ENCODE measurements around the gene PAX7.

GRCh38 chr1:18646091-18646785, 15.6 kb downstream of the PAX7 start:
- no peak for TF ChIP-seq ATOH8 (CRISPR knock-in tag; IDR thresholded peaks at IDR 0.05; ENCODE audit: low read depth)
- no peak for TF ChIP-seq CTCF (IDR thresholded peaks at IDR 0.05)
- no peak for TF ChIP-seq CEBPB (IDR thresholded peaks at IDR 0.05)
- no peak for TF ChIP-seq MYC (IDR thresholded peaks at IDR 0.05; ENCODE audit: borderline replicate concordance, low read length)
- TF ChIP-seq JUNB (IDR thresholded peaks at IDR 0.05): no peak
- no peak for TF ChIP-seq KDM5A (IDR thresholded peaks at IDR 0.05)
- no peak for TF ChIP-seq MAX (IDR thresholded peaks at IDR 0.05)
- TF ChIP-seq PHF8 (IDR thresholded peaks at IDR 0.05; ENCODE audit: borderline replicate concordance, low read depth): no peak
- no peak for TF ChIP-seq POLR2A (IDR thresholded peaks at IDR 0.05; ENCODE audit: low read length)
- TF ChIP-seq JUN (IDR thresholded peaks at IDR 0.05): no peak
- TF ChIP-seq CHD2 (IDR thresholded peaks at IDR 0.05; ENCODE audit: low read length, partially characterized antibody): no peak
- no peak for TF ChIP-seq POLR2AphosphoS2 (conservative IDR thresholded peaks at IDR 0.05; ENCODE audit: low read length)
